SK-N-SH (cell line): ENCODE measurements around the gene CPZ. TPM values are rescaled to one million over a fixed set of nuclear protein-coding genes. Genes with fewer than 3 reads are reported as not detected.

Experiments used
- CTCF ChIA-PET: fragments of 300-600, 350-600 bp; formaldehyde crosslinking; extraction: SDS; loops from one replicate; lab custom pipeline; 2021; lab: Yijun Ruan, JAX
- POLR2A ChIA-PET: fragments of 350-600 bp; sonication (Branson Sonifier 250); formaldehyde crosslinking; extraction: SDS; loops from one replicate; lab custom pipeline; 2020; ENCODE audit warnings: antibody characterized with exemption, inconsistent platforms; lab: Yijun Ruan, JAX
- DNase-seq: peaks from one replicate; pipeline ENCODE4 v3.0.0; 2012
- H2AFZ ChIP-seq: fragments of 200-600 bp; sonication (generic); 2 replicates; pipeline ENCODE4 v1.8.1; 2016; ENCODE audit warnings: antibody characterized with exemption, mild to moderate bottlenecking, low read depth
- H3F3A ChIP-seq: fragments of 200-600 bp; sonication (generic); replicated peaks from 2 replicates; pipeline ENCODE3; 2016; ENCODE audit warnings: antibody characterized with exemption, mild to moderate bottlenecking; ENCODE audit not compliant: insufficient read depth
- H3K27ac ChIP-seq, 2 experiments: fragments of 200-500 bp in 1 of 2; fragments of 200-600 bp in 1 of 2; sonication (Bioruptor generic) in 1 of 2; sonication (generic), shearing (Covaris generic) in 1 of 2; 2 replicates each; pipeline versions ENCODE4 v1.5.1 to v1.6.1; 2014 to 2016; ENCODE audit warnings: low read depth in 2 of 2, inconsistent platforms in 1 of 2, low read length in 1 of 2, mild to moderate bottlenecking in 1 of 2, mixed read lengths in 1 of 2
- H3K27me3 ChIP-seq: fragments of 200-600 bp; sonication (generic), shearing (Covaris generic); 2 replicates; pipeline ENCODE4 v1.6.1; 2016; ENCODE audit warnings: mixed run types; ENCODE audit not compliant: insufficient read depth
- H3K36me3 ChIP-seq, 2 experiments: fragments of 200-500 bp in 1 of 2; fragments of 200-600 bp in 1 of 2; sonication (Bioruptor generic) in 1 of 2; sonication (generic) in 1 of 2; replicated peaks in 1 of 2; 2 replicates each; pipeline versions ENCODE3 to v1.5.1; 2014 to 2016; ENCODE audit warnings: low read length in 1 of 2, mild to moderate bottlenecking in 1 of 2; ENCODE audit not compliant: insufficient read depth in 2 of 2, control insufficient read depth in 1 of 2
- H3K4me1 ChIP-seq, 2 experiments: fragments of 200-500 bp in 1 of 2; fragments of 200-600 bp in 1 of 2; sonication (Bioruptor generic) in 1 of 2; sonication (generic), shearing (Covaris generic) in 1 of 2; 2 replicates each; pipeline versions ENCODE4 v1.5.1 to v1.6.1; 2014 to 2016; ENCODE audit warnings: low read depth in 1 of 2, low read length in 1 of 2, mixed run types in 1 of 2; ENCODE audit not compliant: insufficient read depth in 2 of 2, control insufficient read depth in 1 of 2
- H3K4me2 ChIP-seq: fragments of 200-600 bp; sonication (generic), shearing (Covaris generic); 2 replicates; pipeline ENCODE4 v1.6.1; 2017; ENCODE audit warnings: mixed run types
- H3K4me3 ChIP-seq, 2 experiments: fragments of 200-500 bp in 1 of 2; fragments of 200-600 bp in 1 of 2; sonication (Bioruptor generic) in 1 of 2; sonication (generic), shearing (Covaris generic) in 1 of 2; 2 replicates each; pipeline versions ENCODE4 v1.5.1 to v1.8.1; 2014 to 2016; ENCODE audit warnings: low read depth in 2 of 2, inconsistent platforms in 1 of 2, low read length in 1 of 2, mild to moderate bottlenecking in 1 of 2, mixed read lengths in 1 of 2, moderate library complexity in 1 of 2
- H3K79me2 ChIP-seq: fragments of 200-600 bp; sonication (generic); 2 replicates; pipeline ENCODE4 v1.8.1; 2017; ENCODE audit warnings: mild to moderate bottlenecking; ENCODE audit not compliant: insufficient read depth
- H3K9ac ChIP-seq: fragments of 200-600 bp; sonication (generic); 2 replicates; pipeline ENCODE4 v1.6.1; 2017; ENCODE audit warnings: mixed run types
- H3K9me2 ChIP-seq: fragments of 200-600 bp; sonication (generic); 2 replicates; pipeline ENCODE4 v1.6.1; 2017; ENCODE audit warnings: mixed run types
- H3K9me3 ChIP-seq: fragments of 200-600 bp; sonication (generic); 2 replicates; pipeline ENCODE4 v1.6.1; 2017; ENCODE audit warnings: mixed run types, mild to moderate bottlenecking, moderate library complexity
- H4K20me1 ChIP-seq: fragments of 200-600 bp; sonication (generic); 2 replicates; pipeline ENCODE4 v1.6.1; 2017; ENCODE audit warnings: mild to moderate bottlenecking, mixed run types; ENCODE audit not compliant: insufficient read depth
- EZH2phosphoT487 ChIP-seq: fragments of 200-600 bp; sonication (generic); IDR thresholded peaks from 2 replicates; pipeline ENCODE4 v1.6.1; 2017; ENCODE audit warnings: low read depth, mixed run types, mild to moderate bottlenecking, antibody characterized with exemption, moderate library complexity, borderline replicate concordance
- FOXM1 ChIP-seq: IDR thresholded peaks from 2 replicates; pipeline ENCODE4 v1.4.0; 2012; ENCODE audit warnings: low read depth, mild to moderate bottlenecking
- GATA2 ChIP-seq: sonication (generic); formaldehyde crosslinking; IDR thresholded peaks from 2 replicates; pipeline ENCODE4 v1.5.0; 2020; ENCODE audit warnings: mild to moderate bottlenecking, missing genetic modification reagents
- MAX ChIP-seq: IDR thresholded peaks from 2 replicates; pipeline ENCODE4 v1.4.0; 2012; ENCODE audit warnings: low read depth
- MEF2A ChIP-seq: IDR thresholded peaks from 2 replicates; pipeline ENCODE4 v1.4.0; 2012; ENCODE audit warnings: low read depth, borderline replicate concordance
- MXI1 ChIP-seq: IDR thresholded peaks from 2 replicates; pipeline ENCODE4 v1.6.1; 2012; ENCODE audit warnings: mild to moderate bottlenecking, low read depth, low read length, improper control_type of control experiment
- PBX3 ChIP-seq: IDR thresholded peaks from 2 replicates; pipeline ENCODE4; 2012
- RCOR1 ChIP-seq: fragments of 150-350 bp; IDR thresholded peaks from 2 replicates; pipeline ENCODE4 v1.6.1; 2017; ENCODE audit warnings: antibody characterized with exemption, low read length
- SIN3A ChIP-seq: IDR thresholded peaks from 2 replicates; pipeline ENCODE4 v1.6.1; 2012; ENCODE audit warnings: low read depth, mild to moderate bottlenecking, low read length, moderate library complexity, borderline replicate concordance
- SMC3 ChIP-seq: IDR thresholded peaks from 2 replicates; pipeline ENCODE4 v1.6.1; 2012; ENCODE audit warnings: low read depth, low read length, improper control_type of control experiment
- TCF12 ChIP-seq: IDR thresholded peaks from 2 replicates; pipeline ENCODE4 v1.4.0; 2012
- USF1 ChIP-seq: IDR thresholded peaks from 2 replicates; pipeline ENCODE4 v1.4.0; 2012; ENCODE audit warnings: low read depth, borderline replicate concordance
- USF2 ChIP-seq: fragments of 150-350 bp; IDR thresholded peaks from 2 replicates; pipeline ENCODE4 v1.6.1; 2017; ENCODE audit warnings: antibody characterized with exemption, low read length, low read depth, borderline replicate concordance
- WGBS: methylation state at CpG from one replicate; pipeline ENCODE4 v1.1.6; 2017; ENCODE audit warnings: low lambda C conversion rate; 5-methylcytosine and 5-hydroxymethylcytosine counted together
- polyA plus RNA-seq, 3 experiments: library from polyadenylated mRNA; depleted of rRNA; stranded (reverse); fragments of >200 nt; gene quantifications; 2 replicates each; pipeline ENCODE4 v1.2.3, GENCODE V29; 2012

CPZ gene
- polyA plus RNA-seq, 1 of the 3 experiments (the other 2 are of a cell fraction), result not detected

- POLR2A ChIA-PET, result no interaction called here
- H3K79me2 ChIP-seq, result no peaks in the 10 kb centered on the region
- H3K9me2 ChIP-seq, result no peaks in the 10 kb centered on the region
- WGBS, result 40% methylated on average over 13 of the region's 16 CpGs
- H2AFZ ChIP-seq, result no peak overlapping the region
- H3K4me3 ChIP-seq, result no peak overlapping the region
- H3K27ac ChIP-seq, result no peak overlapping the region
- no peak overlapping the region for H3K9ac ChIP-seq
- H3F3A ChIP-seq, result no peaks in the 10 kb centered on the region
- H3K9me3 ChIP-seq, result no peaks in the 10 kb centered on the region
- peaks cover 0 to 29% of the 10 kb centered on the region in 2 experiments; a peak in 1 of 4 replicates for H3K4me1 ChIP-seq
- TF ChIP-seq USF2 (no peak), USF1 (no peak), PBX3 (no peak), SMC3 (no peak), MAX (no peak), TCF12 (no peak), MXI1 (no peak), FOXM1 (no peak), MEF2A (no peak), GATA2 (no peak), EZH2phosphoT487 (no peak), SIN3A (no peak), RCOR1 (no peak)
- TF ChIP-seq, all 33 proteins: peak for 0
- H3K36me3 ChIP-seq, result no peaks in the 10 kb centered on the region
- no peak for DNase-seq
- no peaks in the 10 kb centered on the region for H4K20me1 ChIP-seq
- CTCF ChIA-PET, result interaction anchor here (0.7 to 7.4 kb wide), 4 partner anchors 18 to 135 kb away, joined by 3 to 54 read pairs (median 4); no protein-coding TSS in a partner anchor
- no peak overlapping the region for H3K4me2 ChIP-seq
- H3K27me3 ChIP-seq, result no peaks in the 10 kb centered on the region
Measured at GRCh38 chr4:8595237-8596087, 2.9 kb downstream of the CPZ start.
